EL (cell line): ENCODE data around the gene SOCS7.
A peak's percentile ranks its signal among the peaks of the same experiment; 100 is the strongest.

Experiments used
- DNase-seq: peaks from one replicate; pipeline ENCODE4 v3.0.0-alpha.2; 2016

SOCS7 gene, protein sequence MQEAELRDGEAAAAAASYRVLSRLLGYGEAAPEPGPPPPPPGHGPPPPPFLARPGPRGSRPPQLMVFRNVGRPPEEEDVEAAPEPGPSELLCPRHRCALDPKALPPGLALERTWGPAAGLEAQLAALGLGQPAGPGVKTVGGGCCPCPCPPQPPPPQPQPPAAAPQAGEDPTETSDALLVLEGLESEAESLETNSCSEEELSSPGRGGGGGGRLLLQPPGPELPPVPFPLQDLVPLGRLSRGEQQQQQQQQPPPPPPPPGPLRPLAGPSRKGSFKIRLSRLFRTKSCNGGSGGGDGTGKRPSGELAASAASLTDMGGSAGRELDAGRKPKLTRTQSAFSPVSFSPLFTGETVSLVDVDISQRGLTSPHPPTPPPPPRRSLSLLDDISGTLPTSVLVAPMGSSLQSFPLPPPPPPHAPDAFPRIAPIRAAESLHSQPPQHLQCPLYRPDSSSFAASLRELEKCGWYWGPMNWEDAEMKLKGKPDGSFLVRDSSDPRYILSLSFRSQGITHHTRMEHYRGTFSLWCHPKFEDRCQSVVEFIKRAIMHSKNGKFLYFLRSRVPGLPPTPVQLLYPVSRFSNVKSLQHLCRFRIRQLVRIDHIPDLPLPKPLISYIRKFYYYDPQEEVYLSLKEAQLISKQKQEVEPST

DNA sequence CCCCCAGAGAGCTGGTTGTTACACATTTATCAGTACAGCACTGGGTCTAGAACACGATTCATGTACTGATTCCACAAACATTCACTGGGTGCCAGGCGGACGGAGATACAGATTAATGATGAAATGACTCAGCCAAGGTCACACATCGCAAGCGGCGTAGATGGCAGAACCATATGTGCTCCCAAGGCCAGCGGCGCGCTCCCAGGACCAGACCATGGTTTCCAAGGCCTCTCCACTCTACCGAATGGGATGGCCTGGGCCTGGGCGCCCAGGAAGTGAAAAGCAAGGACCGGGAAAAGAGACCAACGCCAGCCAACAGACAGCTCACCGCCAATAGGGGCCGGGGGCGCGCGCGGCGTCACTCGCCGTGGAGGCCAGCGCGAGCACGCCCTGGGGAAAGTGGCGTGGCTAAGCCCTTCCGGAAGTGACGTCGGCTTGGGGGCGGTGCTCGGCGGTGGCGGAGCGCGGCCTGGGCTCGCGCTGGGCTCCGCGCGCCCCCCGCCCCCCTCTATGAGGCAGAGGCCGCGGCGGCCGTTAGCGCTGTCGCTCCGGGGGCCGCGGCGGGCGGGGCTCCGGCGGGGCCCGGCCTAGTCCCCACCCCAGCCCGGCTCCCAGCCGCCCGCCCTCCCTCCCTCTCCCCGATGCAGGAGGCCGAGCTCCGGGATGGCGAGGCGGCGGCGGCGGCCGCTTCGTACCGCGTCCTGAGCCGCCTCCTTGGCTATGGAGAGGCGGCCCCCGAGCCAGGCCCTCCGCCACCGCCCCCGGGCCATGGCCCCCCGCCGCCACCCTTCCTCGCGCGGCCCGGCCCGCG is at the start of gene SOCS7:
TSS of gene SOCS7 (plus strand) at position 433 of the 811 bp plus-strand sequence. CDS start at position 642, 209 bp downstream.
- DNase-seq = peak; percentile 92

DNA sequence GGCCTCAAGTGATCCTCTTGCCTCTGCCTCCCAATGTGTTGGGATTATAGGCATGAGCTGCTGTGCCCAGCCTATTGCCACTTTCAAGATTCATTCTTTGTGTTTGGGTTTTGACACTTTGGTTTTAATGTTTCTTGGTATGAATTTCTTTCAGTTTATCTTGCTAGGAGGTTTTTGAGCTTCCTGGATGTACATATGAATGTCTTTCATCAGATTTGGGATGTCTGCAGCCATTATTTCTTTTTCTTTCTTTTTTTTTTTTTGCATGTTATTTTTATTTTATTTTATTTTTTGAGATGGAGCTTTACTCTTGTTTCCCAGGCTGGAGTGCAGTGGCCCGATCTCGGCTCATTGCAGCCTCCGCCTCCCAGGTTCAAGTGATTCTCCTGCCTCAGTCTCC is 36.1 kb upstream of the SOCS7 start:
- DNase-seq = no peak

DNA sequence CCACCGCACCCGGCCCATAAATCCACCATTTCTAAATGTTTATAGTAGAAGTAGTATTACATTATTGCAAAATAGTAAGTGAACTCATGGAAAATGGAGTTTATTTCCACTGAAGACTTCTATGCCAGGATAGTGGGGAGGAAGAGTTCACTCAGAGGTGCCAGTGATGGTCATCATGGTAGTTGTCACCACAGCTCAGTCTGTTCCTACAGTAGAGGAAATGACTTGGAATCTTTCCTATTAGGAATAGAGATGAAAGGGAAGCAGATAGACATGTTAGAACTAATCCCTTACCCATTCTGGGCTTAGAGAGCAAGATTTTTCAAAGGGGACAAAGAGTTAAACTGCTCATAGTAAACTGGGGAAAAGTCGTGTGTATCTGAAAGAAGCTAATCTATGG is 34.6 kb upstream of the SOCS7 start:
- no peak for DNase-seq

DNA sequence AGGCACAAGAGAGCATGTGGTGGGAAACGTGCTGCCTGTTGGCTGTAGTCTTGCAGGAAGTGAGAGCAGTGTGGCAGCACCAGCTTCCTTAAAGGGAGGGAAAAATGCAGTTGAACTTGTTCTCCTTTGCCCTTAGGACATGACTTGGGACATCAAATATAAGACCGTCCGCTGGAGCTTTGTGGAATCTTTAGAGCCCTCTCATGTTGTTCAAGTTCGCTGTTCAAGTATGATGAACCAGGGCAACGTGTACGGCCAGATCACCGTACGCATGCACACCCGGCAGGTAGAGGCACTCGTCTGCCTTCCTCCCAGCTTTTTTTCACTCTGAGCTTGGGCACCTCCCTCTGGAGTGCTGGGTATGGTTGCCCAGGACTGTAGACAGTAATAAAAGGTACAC is 31.2 kb upstream of the SOCS7 start:
- no peak for DNase-seq

DNA sequence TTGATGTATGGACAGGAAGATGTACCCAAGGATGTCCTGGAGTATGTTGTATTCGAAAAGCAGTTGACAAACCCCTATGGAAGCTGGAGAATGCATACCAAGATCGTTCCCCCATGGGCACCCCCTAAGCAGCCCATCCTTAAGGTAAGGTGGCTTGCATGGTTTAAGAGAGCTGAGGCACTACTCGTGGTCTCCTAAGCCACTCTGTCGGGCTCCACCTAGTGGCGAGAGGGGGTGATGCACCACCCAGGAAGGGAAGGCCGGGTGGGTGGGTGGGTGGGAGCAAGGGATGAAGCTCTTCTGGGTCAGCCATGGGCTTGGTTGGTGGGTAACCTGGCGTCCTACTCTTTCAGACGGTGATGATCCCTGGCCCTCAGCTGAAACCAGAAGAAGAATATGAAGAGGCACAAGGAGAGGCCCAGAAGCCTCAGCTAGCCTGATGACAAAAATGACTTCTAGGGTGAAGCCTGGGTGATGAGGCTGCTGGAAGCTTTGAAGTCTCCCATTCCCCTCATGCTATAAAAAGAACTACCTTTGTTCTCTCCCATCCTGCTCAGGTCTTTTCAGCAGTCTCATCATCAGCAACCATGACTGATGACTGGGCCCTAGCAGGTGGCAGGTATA is 29.4 kb upstream of the SOCS7 start:
- DNase-seq = peak; percentile 52

DNA sequence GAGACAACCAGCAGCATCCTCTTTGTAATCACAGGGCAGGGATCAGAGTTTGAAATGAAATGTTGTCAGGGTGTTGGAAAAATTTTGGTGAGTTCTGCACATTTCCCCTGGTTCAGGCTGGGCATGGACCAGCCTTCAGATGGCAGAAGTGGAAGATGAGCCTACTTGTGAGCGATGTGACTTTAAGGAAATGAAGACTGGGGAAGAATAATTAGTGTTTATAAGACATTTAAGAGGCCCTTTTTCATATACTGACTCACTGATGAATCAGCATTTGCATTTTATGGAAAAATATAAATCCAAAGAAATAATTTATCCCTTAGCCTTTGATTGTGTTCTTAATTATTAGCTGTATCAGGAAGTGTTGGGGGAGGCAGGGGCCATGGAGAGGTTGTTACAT is 28.7 kb upstream of the SOCS7 start:
- no peak for DNase-seq

DNA sequence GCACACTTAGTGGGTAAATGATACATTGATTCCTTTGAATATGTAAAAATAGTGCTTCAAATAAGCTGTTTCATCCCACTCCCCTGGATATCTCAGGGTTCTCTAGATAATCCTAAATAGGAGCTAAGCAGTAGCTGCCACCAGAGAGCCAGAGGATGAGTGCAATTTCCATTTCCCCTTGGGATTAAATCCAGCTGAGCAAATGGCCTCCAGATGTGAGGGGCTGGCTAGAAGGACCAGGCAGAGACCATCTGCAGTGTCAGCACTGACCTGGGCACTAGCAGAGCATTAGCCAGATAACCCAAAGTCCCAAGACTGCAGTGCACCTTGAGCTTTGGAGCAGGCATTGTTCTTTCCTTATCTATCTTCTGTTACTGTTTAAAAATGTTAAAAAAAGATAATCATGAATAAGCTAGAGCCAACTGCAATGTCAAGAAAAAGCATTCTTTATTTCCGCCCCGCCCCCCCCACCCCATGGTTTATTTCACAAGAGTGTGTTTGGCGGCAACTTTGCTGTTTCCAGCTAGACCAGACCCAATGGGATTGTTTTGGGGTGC is 27.4 kb upstream of the SOCS7 start:
- DNase-seq = no peak

DNA sequence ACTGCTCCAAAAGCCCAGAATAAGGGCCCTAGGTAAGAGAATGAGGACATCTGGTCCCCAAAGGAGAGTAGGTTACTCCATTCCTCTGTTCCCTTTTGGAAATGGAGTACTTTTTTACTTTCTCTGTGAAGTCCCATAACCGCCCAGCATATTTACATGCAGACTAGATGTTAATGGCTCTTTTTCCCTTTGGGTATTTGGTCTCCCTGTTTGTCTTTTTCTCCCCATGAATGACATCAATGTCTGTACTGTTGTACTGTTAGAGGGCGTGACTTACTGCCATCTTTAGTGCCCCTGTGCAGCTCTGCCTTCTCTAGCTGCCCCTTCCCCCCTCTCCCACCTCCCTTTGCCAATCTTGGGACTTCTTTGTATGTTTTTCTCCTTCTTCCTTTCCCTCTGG is 26.9 kb upstream of the SOCS7 start:
- DNase-seq = no peak

DNA sequence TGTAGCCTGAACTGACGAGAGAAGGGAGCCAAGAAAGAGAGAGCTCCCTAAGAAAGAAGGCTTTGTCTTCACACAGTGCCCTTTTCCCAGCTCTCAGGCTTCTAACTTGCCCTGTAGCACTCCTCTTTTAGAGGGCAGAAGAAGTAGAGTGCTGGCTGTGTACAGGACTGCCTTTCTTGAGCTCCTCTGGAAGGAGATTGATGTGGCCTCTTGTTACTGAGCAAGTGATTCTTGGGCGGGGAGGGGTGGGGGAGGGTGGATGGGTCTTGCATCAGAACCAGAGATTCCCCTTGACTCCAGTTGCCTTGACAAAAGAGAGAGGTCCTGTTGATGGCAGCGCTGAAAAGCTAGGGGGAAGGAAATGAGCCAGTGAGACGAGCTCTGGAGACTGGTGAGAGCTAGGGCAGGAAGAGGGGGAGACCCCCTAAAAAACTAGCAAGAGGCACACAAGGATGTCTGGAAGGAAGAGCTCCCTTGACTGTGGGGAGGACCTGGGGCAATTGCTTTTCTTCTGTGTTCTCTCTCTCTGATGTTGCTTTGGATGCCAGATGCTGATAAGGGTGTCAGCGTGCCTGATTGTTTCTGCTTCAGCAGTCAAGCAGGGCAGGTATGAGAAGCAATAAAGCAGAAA is 26.3 kb upstream of the SOCS7 start:
- no peak for DNase-seq

DNA sequence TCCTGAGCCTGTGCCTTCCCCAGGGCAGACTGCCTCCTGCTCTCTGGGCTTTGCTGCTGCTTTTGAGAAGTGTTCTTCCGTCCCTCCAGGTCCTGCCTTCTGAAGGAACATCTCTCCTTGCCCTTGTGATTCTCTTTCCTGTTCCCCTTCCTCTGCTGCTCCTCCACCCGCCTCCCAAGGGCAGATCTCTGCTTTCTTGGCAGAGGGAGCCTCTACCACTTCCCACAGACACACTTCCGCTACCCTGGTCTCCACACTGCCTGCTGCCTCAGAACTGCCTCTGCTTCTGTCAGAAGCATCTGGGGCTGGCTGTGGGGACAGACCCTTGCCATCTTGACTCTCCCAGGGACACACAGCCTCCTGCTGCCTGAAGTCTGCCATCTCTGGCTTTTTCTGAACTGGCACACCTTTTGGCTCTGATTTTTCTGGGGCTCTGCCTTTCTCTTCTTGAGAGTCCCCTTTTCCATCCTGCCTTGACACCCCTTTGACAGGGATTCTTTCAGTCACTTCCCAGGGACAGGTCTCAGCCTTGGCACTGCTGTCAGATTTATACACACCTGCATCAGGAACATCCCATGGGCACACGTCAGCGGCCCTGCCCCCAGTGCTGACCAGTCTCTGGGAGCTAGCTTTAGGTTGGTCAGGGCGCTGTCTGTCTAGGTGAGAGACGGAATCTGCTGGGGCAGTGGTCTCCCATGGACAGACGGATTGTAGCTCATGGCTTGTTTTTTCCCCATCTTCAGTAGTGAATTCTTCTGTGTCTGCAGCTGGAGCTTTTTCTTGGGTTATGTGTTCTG is 24.4 kb upstream of the SOCS7 start:
- DNase-seq = no peak

DNA sequence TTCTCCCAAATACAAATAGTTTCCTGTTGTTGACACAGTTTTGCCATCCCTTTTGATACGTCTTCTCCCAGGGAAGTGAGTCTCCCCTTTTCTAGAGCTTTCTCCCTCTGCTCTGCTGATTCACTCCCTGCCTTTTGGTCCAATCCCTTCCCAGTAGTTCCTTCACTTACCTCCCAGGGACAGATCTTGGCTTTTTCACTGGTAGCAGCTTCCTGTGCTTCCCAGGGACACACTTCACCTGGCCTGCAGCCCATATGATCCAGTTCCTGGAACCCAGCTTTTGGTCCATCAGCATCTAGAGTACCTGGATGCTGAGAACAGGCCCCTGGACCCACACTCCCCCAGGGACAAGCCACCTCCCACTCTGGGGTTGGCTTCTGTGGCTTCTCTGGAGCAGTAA is 23.7 kb upstream of the SOCS7 start:
- DNase-seq = no peak

DNA sequence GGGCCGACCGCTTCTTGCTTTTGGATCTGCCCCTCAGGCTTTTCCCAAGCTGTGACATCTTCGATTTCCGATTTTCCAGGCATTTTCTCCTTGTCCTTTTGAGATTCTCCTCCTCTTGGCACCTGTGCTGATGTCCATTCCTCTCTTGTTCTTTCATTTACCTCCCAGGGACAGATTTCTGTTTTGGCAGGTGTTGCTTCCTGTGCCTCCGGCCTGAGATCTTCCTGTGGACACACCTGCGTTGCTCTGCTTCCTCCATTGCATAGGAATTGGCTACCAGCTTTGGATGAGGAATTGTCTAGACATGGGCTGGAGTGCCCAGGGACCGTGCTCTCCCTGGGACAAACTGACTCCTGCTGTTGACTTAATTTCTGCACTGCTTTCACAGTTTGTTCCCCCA is 23.0 kb upstream of the SOCS7 start:
- no peak for DNase-seq

DNA sequence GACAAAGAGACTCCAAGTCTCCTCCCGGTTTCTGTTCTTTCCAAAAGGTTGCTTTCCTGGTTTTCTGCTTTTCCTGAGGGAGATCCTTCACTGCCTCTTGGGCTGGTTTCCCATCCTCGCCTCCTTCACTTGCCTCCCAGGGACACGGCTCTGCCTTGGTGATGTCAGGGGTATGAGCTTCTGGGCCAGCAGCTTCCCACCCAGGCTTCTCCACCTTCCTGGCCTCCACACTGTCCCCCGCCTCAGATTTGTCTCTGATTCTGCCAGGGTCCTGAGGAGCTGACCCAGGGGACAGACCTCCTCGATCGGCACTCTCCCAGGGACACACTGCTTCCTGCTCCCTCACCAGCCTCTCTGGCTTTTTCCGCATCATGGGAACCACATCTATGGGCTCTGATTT is 22.4 kb upstream of the SOCS7 start:
- no peak for DNase-seq

DNA sequence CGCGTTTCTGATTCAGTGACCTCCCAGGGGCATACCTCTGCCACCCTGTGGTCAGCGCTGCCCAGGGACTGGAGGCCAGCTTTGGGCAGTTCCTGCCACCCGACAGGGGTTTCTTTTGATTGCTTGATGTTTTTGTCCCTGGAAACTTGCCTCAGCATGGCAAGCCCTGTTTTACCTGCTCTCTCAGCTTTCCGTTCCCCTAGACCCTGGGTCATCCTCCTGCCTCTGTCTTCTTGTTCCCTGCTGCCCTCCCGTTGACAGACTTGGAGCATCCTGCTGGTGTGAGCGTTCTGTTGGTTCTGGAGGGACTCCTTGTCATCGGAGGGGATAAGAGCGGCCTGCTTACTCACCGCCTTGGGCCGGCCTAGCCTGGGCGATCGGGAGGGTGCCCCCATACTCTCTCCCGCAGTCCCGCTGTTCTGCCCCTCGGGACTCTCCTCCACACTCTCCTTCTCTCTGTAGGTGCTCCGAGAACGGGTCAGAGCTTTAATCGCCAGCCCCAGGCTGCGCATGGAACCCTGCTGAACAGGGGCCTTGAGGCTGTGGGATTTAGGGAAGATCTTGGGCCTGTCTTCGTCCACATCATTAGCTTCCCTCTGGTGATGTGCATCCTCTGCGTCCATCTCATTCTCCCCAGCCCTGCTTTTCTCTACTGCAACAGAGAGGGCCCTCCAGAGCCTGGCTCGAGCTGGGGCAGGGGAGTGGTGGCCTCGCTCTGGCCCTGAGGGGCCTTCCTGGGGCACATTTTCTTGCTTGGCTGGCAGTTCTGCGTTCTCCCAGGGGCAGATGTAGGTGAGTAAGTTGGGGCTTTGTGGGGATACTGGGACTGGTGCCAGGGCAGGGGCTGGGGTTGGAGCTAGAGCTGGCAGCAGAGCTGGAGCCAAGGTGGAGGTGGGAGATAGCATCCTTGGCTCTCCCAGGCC is 21.6 kb upstream of the SOCS7 start:
- DNase-seq = no peak

DNA sequence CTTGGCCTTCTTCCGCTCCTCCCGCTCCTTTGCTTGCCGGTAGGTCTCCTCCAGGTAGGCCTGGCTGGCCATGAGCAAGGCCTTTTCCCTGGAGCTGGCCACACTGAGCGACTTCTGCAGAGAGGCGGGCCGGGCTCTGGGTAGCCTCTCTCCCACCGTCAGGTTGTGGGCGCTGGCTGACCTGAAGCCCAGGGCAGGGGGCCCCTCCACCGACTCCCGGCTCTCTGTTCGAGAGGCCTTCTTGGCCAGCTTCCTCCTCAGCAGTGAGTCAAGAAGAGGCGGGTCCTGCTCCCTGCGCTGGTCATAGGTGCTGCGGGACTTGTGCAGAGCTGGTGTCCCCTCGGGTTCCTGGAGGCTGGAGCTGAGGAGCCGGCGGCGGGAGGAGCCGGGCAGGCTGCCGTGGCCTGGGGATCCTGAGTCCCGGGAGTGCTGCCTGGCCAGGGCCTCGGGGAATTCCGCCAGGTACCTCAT is 20.7 kb upstream of the SOCS7 start:
- no peak for DNase-seq

DNA sequence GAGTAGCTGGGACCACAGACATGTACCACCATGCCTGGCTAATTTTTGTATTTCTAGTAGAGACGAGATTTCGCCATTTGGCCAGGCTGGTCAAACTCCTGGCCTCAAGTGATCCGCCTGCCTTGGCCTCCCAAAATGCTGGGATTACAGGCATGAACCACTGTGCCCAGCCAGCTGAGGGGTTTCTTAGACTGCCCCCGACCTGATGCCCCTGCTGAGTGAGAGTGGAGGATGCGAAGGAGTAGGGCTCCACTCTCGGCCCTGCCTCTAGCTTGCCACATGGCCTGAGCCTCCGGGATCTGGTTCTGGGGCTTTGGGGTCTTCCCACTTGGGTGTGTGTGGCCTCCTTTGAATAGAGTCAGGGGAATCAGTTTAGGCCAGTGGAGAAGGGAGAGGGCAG is 18.9 kb upstream of the SOCS7 start:
- no peak for DNase-seq

DNA sequence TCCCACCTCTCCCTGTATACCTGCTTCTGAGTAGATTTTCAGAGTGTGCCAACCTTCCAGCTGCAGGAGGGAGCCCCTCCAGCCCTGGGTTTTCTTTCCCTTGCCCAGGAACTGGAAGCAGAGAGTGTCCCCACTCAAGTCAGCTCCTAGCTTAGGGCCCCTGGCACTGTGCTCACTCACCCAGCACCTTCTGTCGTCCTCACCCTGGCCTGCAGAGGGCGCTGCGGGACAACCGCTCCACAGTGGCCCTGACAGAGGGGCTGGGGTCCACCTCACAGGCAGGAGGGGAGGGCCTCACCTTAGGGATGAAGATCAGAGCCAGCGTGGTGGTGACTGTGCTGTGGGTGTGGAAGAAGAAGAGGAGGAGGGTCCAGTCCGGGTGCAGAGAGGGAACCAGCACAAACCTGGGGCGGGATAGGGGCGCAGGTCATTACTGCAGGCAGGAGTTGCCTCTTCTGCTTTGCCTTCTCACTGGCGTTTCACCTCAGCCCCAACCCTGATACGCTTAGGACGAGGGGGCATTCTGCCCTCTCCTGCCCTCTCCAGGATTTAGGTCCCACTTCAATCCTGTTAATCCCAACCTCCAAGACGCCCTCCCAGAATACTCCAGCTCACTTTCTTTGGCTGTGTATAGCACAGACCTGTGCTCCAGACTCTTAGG is 17.9 kb upstream of the SOCS7 start:
- DNase-seq = peak; percentile 34

DNA sequence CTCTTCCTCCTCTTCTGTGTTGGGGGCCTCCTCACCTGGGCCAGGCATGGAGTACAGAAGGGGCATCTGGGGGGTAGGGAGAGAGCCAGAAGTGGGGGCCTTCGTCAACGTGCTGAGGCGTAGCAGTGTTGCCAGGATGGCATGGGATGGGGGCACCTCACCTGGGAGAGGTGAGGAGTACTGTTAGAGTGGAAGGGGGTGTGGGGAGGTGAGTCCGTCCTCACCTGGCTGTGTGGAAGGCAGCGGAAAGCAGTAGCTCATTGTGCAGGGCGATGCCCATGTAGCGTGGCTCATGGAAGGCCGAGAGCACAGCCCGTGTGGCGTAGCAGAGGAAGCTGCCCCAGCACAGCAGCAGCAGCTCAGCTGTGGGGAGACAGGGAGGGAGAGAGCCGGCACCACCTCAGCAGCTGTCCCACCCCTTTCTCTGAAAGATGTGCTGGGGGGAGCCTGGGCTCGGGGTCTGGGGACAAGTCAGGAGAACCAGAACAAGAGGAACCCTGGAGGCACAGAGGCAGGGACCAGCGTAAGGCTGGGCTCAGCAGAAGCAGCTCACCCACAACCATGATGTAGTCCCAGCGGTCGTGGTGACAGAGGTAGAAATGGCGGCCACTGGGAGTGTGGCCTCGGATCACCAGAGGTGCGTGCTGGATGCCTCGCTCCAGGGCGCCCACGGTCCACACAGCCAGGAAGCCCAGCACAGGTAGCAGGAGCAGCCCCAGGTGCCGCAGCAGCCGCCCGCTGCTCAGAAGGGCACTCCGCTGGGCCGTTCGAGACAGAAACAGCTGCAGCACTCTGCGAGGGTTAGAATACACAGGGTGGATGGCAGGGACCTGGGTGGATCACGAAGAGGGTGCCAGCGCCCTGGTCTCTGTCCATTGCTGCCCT is 16.9 kb upstream of the SOCS7 start:
- no peak for DNase-seq

DNA sequence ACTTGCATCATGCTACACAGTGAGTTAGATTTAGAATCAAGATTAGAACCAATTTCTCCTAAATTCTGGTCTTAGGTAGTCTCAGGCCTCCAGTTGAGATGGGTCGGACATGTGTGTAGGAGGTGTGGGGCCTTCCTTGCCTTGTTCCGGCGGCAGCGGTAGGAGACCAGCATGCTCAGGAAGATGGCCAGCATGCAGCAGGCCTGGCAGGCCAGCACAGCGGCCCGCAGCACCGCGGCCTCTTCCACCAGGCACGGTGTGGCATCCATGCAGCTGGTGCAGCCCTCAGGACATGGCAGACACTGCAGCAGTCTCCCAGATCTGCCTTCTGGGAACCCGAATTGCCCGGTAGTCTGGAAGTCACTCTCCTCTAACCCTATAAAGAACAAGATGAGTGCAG is 14.8 kb upstream of the SOCS7 start:
- no peak for DNase-seq
